A673 (cell line): Measurements from ENCODE around the gene ANLN. TPM values are rescaled to one million over a fixed set of nuclear protein-coding genes. Genes with fewer than 3 reads are reported as not detected.
A peak's percentile ranks its signal among the peaks of the same experiment; 100 is the strongest.

Experiments
- Bru-seq: library from RNA; stranded (reverse); fragments of 400-500 nt; gene quantifications from one replicate; lab custom pipeline; 2021; lab: Mats Ljungman, UMichigan
- BruChase-seq, 2 experiments: library from RNA; stranded (reverse); fragments of 400-500 nt; gene quantifications; one replicate each; lab custom pipeline; 2021; lab: Mats Ljungman, UMichigan
- BruUV-seq: library from RNA; stranded (reverse); fragments of 400-500 nt; replicated peaks from 2 replicates; lab custom pipeline; 2021; lab: Mats Ljungman, UMichigan
- CTCF ChIA-PET: fragments of 300-600 bp; sonication (Branson Sonifier 250); formaldehyde crosslinking; loops from one replicate; lab custom pipeline; 2022; ENCODE audit warnings: antibody characterized with exemption; lab: Charles Lee
- POLR2A ChIA-PET: fragments of 300-600 bp; sonication (Branson Sonifier 250); formaldehyde crosslinking; loops from one replicate; lab custom pipeline; 2022; ENCODE audit warnings: antibody characterized with exemption; ENCODE audit not compliant: low non-redundant PET; lab: Charles Lee
- DNase-seq: peaks from one replicate; pipeline ENCODE4 v3.0.0-alpha.2; 2015; ENCODE audit warnings: low spot score
- H3K27ac ChIP-seq: fragments of 200-600 bp; sonication (generic); 2 replicates; pipeline ENCODE4 v1.5.1; 2016; ENCODE audit warnings: mixed run types, low read depth, mild to moderate bottlenecking, mixed read lengths, antibody characterized with exemption, low read length; ENCODE audit not compliant: poor library complexity, severe bottlenecking
- H3K27me3 ChIP-seq: fragments of 200-600 bp; sonication (generic); replicated peaks from 2 replicates; pipeline ENCODE4 v1.6.1; 2017; ENCODE audit warnings: mixed run types, low read depth, mild to moderate bottlenecking, mixed read lengths, antibody characterized with exemption, low read length; ENCODE audit not compliant: insufficient read depth, poor library complexity
- H3K36me3 ChIP-seq: fragments of 200-600 bp; sonication (generic); 2 replicates; pipeline ENCODE4 v1.6.1; 2016; ENCODE audit warnings: mixed run types, mild to moderate bottlenecking, mixed read lengths, antibody characterized with exemption, low read length; ENCODE audit not compliant: insufficient read depth, poor library complexity, severe bottlenecking
- H3K4me1 ChIP-seq: fragments of 200-600 bp; sonication (generic); 2 replicates; pipeline ENCODE4 v1.6.1; 2017; ENCODE audit warnings: mixed run types, mild to moderate bottlenecking, mixed read lengths, antibody characterized with exemption, low read length; ENCODE audit not compliant: insufficient read depth, poor library complexity, severe bottlenecking
- H3K4me3 ChIP-seq: fragments of 200-600 bp; sonication (generic); 2 replicates; pipeline ENCODE4 v1.5.1; 2016; ENCODE audit warnings: low read depth, mixed run types, mild to moderate bottlenecking, mixed read lengths, low read length; ENCODE audit not compliant: poor library complexity, severe bottlenecking
- H3K9me3 ChIP-seq: fragments of 200-600 bp; sonication (generic); 2 replicates; pipeline ENCODE4 v1.6.1; 2016; ENCODE audit warnings: mixed run types, low read depth, mild to moderate bottlenecking, mixed read lengths, antibody characterized with exemption, low read length; ENCODE audit not compliant: poor library complexity, severe bottlenecking
- CTCF ChIP-seq: fragments of 300-800, 200-600 bp; sonication (generic); conservative IDR thresholded peaks from 2 replicates; pipeline ENCODE4 v1.5.1; 2017; ENCODE audit warnings: low read depth, mild to moderate bottlenecking, antibody characterized with exemption, low read length, moderate library complexity, mixed read lengths
- EZH2 ChIP-seq: fragments of 200-600 bp; sonication (generic); IDR thresholded peaks from 2 replicates; pipeline ENCODE4 v1.6.1; 2017; ENCODE audit warnings: borderline replicate concordance, low read depth, mild to moderate bottlenecking, mixed read lengths, antibody characterized with exemption, low read length; ENCODE audit not compliant: poor library complexity, severe bottlenecking
- intact Hi-C: fragments of 100-400 bp; cut with micrococcal nuclease; formaldehyde crosslinking; loops from one replicate; pipeline ENCODE4 v1.10.0; 2022; ENCODE audit not compliant: unreplicated experiment
- long read RNA-seq: library from polyadenylated mRNA; stranded (forward); transcript quantifications from one replicate; pipeline ENCODE4 v2.0.0, GENCODE V29; 2022
- total RNA-seq: library from RNA; stranded (reverse); gene quantifications from 2 replicates; pipeline ENCODE4 v1.2.3, GENCODE V29; 2021

ANLN gene, protein sequence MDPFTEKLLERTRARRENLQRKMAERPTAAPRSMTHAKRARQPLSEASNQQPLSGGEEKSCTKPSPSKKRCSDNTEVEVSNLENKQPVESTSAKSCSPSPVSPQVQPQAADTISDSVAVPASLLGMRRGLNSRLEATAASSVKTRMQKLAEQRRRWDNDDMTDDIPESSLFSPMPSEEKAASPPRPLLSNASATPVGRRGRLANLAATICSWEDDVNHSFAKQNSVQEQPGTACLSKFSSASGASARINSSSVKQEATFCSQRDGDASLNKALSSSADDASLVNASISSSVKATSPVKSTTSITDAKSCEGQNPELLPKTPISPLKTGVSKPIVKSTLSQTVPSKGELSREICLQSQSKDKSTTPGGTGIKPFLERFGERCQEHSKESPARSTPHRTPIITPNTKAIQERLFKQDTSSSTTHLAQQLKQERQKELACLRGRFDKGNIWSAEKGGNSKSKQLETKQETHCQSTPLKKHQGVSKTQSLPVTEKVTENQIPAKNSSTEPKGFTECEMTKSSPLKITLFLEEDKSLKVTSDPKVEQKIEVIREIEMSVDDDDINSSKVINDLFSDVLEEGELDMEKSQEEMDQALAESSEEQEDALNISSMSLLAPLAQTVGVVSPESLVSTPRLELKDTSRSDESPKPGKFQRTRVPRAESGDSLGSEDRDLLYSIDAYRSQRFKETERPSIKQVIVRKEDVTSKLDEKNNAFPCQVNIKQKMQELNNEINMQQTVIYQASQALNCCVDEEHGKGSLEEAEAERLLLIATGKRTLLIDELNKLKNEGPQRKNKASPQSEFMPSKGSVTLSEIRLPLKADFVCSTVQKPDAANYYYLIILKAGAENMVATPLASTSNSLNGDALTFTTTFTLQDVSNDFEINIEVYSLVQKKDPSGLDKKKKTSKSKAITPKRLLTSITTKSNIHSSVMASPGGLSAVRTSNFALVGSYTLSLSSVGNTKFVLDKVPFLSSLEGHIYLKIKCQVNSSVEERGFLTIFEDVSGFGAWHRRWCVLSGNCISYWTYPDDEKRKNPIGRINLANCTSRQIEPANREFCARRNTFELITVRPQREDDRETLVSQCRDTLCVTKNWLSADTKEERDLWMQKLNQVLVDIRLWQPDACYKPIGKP
- total RNA-seq = 143 and 164 TPM in 2 replicates
- percentile 97 among the genes with signal in this experiment for Bru-seq, nascent RNA
- BruChase-seq, experiment 1, labeled RNA remaining after a 2-hour chase = percentile 95 among the genes with signal in this experiment
- BruChase-seq, experiment 2, labeled RNA remaining after a 6-hour chase = percentile 94 among the genes with signal in this experiment
- long read RNA-seq, partial matches to known transcripts = 6 of 7 reads
- long read RNA-seq, other reads (novel, unspliced or antisense) = 1 of 7 reads

DNA sequence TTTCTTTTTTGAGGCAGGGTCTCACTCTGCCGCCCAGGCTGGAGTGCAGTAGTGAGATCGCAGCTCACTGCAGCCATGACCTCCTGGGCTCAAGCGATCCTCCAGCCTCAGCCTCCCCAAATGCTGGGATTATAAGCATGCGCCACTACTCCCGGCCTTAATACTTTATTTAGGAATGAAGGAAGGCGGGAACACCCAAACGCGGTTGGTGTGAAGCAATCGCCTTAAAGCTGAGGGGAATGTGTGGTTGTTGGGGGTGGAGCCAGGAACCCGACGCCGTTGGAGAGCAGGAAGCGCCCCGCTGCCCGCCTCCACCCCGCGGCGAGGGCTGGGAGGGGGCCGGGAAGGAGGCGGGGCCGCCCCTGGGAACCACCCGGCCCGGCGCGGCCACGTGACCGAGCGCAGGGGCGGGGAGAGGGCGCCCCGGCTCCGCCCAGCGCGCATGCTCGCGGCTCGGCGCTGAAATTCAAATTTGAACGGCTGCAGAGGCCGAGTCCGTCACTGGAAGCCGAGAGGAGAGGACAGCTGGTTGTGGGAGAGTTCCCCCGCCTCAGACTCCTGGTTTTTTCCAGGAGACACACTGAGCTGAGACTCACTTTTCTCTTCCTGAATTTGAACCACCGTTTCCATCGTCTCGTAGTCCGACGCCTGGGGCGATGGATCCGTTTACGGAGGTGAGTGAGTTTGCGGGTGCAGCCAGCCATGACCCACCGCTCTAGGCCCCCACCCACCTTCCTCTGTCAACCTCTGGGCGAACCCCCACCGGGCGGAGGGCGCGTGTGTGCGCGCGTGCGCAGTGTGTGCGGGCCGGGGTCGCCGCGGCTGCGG lies at the start of gene ANLN:
TSS of gene ANLN (plus strand) at position 492 of the 828 bp plus-strand sequence. CDS start at position 657, 165 bp downstream.
- no peaks in the 10 kb centered on the region for H3K9me3 ChIP-seq
- H3K4me1 ChIP-seq = peaks cover 13% of the 10 kb centered on the region
- TF ChIP-seq EZH2 = no peak
- no peak for TF ChIP-seq CTCF
- peak within 1 kb of the TSS; percentile 91 for H3K4me3 ChIP-seq
- no peaks in the 10 kb centered on the region for H3K27me3 ChIP-seq
- CTCF ChIA-PET = no interaction called here
- no TSS peak for BruUV-seq
- DNase-seq = peak; percentile 98
- intact Hi-C loops = loop anchor here (1.0 kb wide), 1 partner anchor 22 kb away; a partner anchor contains a TSS
- POLR2A ChIA-PET = no interaction called here
- no peaks in the 10 kb centered on the region for H3K36me3 ChIP-seq
- H3K27ac ChIP-seq = peak within 1 kb of the TSS; percentile 95

DNA sequence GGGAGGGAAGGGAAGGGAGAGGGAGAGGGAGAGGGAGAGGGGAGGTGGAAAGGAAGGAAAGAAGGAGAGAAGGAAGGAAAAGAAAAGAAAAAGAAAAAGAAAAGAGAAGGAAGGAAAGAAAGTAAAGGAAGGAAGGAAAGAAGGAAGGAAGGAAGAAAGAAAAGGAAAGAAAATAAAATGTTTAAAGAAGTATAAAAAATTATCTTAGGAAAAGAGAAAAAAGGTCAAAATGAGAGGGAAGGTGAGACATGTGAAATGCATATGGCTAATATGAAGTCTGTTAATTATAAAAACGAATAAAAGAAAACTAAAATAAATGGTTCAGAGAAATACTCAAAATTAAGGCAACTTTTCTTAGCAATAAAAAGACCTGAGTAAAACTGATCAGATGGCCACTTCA lies 46.1 kb upstream of the ANLN start:
- POLR2A ChIA-PET = no interaction called here
- Histone ChIP-seq H3K4me3 (no peak overlapping the region), H3K27ac (no peak overlapping the region), H3K9me3 (no peaks in the 10 kb centered on the region), H3K36me3 (no peaks in the 10 kb centered on the region), H3K4me1 (no peaks in the 10 kb centered on the region), H3K27me3 (no peaks in the 10 kb centered on the region)
- BruUV-seq = no TSS peak
- intact Hi-C loops = no loop called here
- TF ChIP-seq CTCF = no peak
- TF ChIP-seq EZH2 = no peak
- CTCF ChIA-PET = no interaction called here
- no peak for DNase-seq
